D721Med (cell line): Measurements from ENCODE around the gene HOXD4.

ENCODE experiments used
- DNase-seq: peaks from one replicate; pipeline ENCODE4 v3.0.0; 2011; ENCODE audit warnings: low spot score; ENCODE audit not compliant: insufficient read length
- FAIRE-seq: peaks from 2 replicates; lab custom pipeline; 2011; peaks lifted over from hg19 to GRCh38; lab: Jason Lieb, UNC
- CTCF ChIP-seq: IDR thresholded peaks from 2 replicates; pipeline ENCODE4 v1.5.1; 2012; ENCODE audit warnings: mild to moderate bottlenecking, control low read depth; ENCODE audit not compliant: insufficient read depth; ENCODE audit errors: missing control alignments

Gene HOXD4

GRCh38 chr2:176115883-176116813, 35.2 kb upstream of the HOXD4 start, which contains the start of gene HOXD10:
TSS of gene HOXD10 (plus strand) at chr2:176116778. CDS start at chr2:176116834, 56 bp downstream.
- DNase-seq (no peak), FAIRE-seq (no peak)
- no peak for TF ChIP-seq CTCF

GRCh38 chr2:176117162-176117822, 34.1 kb upstream of the HOXD4 start:
- DNase-seq (no peak), FAIRE-seq (no peak)
- no peak for TF ChIP-seq CTCF

GRCh38 chr2:176117823-176118371, 33.5 kb upstream of the HOXD4 start:
- no peak for TF ChIP-seq CTCF
- FAIRE-seq (no peak), DNase-seq (no peak)

GRCh38 chr2:176118601-176119339, 32.6 kb upstream of the HOXD4 start:
- DNase-seq (no peak), FAIRE-seq (no peak)
- peak; percentile 61 for TF ChIP-seq CTCF

GRCh38 chr2:176120364-176121189, 30.8 kb upstream of the HOXD4 start:
- FAIRE-seq, result no peak
- no peak for DNase-seq

More at GRCh38 chr2:176120364-176121189, 30.8 kb upstream of the HOXD4 start:
- TF ChIP-seq CTCF, result no peak
